ENCODE measurements around the gene RTEL1.

RTEL1 gene

DNA sequence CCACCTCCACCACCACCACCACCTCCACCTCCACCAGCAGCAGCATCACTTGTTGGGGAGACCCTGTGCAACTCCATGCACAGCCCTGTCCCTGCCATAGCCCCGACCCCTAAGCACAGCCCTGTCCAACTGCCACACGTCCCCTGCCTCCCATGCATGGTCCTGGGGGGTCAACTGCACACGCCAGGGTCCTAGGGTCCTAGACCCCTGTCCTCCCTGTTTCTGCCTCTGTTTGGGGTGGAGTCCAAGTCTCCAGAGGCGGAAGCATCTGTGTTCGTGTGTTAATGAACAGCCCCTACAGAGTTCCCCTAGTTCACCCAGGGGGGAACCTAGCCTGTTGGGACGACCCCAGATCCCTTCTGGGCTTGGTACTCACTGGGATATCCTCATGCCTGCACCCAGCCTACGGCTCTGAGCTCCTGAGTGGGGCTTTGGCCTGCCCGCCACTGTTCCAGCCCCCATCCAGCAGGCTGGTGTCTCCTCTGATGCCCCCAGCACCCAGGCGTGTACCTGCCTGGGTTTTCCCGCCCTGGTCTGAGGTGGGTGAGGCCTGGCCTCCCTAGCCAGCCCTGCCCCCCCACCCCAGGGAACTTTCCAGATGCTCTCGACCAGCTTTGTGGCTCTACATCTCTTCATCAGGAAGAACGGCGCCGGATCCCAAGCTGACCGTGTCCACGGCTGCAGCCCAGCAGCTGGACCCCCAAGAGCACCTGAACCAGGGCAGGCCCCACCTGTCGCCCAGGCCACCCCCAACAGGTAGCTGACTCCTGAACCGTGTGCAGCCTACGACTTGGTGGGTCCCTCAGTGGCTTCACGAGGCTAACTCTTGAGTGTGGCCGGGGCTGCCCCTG is 35.8 kb downstream of the RTEL1 start:
- Histone ChIP-seq H3K4me3 (ENCODE audit: low read depth in 1 of 2, low read length in 2 of 2) (no peak overlapping the region), H3K9ac (ENCODE audit: low read length) (no peak overlapping the region), H3K27ac (ENCODE audit: low read depth, low read length) (no peak overlapping the region), H3K36me3 (ENCODE audit: insufficient read depth, low read length) (peaks cover 15% of the 10 kb centered on the region), H3K4me1 (ENCODE audit: insufficient read depth, low read length) (no peaks in the 10 kb centered on the region), H3K27me3 (ENCODE audit: control insufficient read depth in 1 of 2, insufficient read depth in 2 of 2, low read length in 2 of 2) (no peaks in the 10 kb centered on the region), H3K9me3 (ENCODE audit: low read length) (no peaks in the 10 kb centered on the region)

DNA sequence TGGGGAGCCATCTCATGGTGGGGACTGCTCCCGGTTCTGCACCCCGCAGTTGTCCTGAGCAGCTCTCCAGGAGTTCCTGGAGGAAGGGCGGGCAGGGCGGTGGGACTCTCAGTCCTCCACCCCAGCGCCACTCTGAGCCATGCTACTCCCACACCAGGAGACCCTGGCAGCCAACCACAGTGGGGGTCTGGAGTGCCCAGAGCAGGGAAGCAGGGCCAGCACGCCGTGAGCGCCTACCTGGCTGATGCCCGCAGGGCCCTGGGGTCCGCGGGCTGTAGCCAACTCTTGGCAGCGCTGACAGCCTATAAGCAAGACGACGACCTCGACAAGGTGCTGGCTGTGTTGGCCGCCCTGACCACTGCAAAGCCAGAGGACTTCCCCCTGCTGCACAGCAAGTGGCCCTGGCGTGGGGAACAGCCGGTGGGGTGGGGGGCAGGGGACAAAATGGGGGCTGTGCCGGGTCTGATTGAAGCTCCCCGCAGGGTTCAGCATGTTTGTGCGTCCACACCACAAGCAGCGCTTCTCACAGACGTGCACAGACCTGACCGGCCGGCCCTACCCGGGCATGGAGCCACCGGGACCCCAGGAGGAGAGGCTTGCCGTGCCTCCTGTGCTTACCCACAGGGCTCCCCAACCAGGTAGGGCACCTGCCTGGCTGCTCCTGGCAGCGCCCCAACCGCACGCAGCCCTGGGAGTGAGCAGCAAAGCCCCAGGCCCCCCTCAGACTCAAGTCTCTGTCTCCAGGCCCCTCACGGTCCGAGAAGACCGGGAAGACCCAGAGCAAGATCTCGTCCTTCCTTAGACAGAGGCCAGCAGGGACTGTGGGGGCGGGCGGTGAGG is 36.7 kb downstream of the RTEL1 start:
- Histone ChIP-seq H3K27ac (ENCODE audit: low read depth, low read length) (no peak overlapping the region), H3K9me3 (ENCODE audit: low read length) (no peaks in the 10 kb centered on the region), H3K9ac (ENCODE audit: low read length) (no peak overlapping the region), H3K4me3 (ENCODE audit: low read depth in 1 of 2, low read length in 2 of 2) (no peak overlapping the region), H3K36me3 (ENCODE audit: insufficient read depth, low read length) (peaks cover 15% of the 10 kb centered on the region), H3K4me1 (ENCODE audit: insufficient read depth, low read length) (no peaks in the 10 kb centered on the region), H3K27me3 (ENCODE audit: control insufficient read depth in 1 of 2, insufficient read depth in 2 of 2, low read length in 2 of 2) (no peaks in the 10 kb centered on the region)

DNA sequence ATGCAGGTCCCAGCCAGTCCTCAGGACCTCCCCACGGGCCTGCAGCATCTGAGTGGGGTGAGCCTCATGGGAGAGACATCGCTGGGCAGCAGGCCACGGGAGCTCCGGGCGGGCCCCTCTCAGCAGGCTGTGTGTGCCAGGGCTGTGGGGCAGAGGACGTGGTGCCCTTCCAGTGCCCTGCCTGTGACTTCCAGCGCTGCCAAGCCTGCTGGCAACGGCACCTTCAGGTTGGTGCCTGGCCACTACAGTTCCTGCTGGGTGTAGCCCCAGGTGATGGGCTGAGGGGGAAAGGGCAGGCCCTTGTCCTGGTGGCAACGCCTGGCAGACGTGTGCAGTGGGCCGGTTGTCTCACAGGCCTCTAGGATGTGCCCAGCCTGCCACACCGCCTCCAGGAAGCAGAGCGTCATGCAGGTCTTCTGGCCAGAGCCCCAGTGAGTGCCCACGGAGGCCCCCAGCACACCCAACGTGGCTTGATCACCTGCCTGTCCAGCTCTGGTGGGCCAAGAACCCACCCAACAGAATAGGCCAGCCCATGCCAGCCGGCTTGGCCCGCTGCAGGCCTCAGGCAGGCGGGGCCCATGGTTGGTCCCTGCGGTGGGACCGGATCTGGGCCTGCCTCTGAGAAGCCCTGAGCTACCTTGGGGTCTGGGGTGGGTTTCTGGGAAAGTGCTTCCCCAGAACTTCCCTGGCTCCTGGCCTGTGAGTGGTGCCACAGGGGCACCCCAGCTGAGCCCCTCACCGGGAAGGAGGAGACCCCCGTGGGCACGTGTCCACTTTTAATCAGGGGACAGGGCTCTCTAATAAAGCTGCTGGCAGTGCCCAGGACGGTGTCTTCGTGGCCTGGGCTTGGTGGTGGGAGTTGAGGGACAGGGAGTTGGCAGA is 37.6 kb downstream of the RTEL1 start:
- no peaks in the 10 kb centered on the region for H3K4me1 ChIP-seq (ENCODE audit: insufficient read depth, low read length)
- H3K9ac ChIP-seq (ENCODE audit: low read length) = no peak overlapping the region

DNA sequence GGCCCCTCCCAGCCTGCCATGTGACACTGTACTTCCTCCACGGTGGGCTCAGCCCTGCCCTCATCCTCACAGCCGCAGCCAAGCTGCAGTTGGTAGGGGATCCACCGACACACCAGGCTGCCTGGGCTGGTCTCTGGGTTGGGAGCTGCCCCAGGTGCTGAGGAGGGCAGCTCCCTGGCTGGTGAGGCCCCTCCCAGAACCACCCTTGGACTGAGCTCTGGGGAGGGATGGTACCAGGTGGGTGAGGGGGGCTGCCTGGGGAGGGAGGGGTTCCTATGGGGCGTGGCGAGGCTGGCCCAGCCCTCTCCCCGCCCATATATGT is 38.2 kb downstream of the RTEL1 start:
- Histone ChIP-seq H3K4me3 (ENCODE audit: low read depth in 1 of 2, low read length in 2 of 2) (no peak overlapping the region), H3K4me1 (ENCODE audit: insufficient read depth, low read length) (no peaks in the 10 kb centered on the region), H3K36me3 (ENCODE audit: insufficient read depth, low read length) (peaks cover 15% of the 10 kb centered on the region), H3K27ac (ENCODE audit: low read depth, low read length) (no peak overlapping the region), H3K27me3 (ENCODE audit: control insufficient read depth in 1 of 2, insufficient read depth in 2 of 2, low read length in 2 of 2) (no peaks in the 10 kb centered on the region), H3K9me3 (ENCODE audit: low read length) (no peaks in the 10 kb centered on the region), H3K9ac (ENCODE audit: low read length) (no peak overlapping the region)

More for the DNA sequence above, 37.6 kb downstream of the RTEL1 start:
- Histone ChIP-seq H3K27me3 (ENCODE audit: control insufficient read depth in 1 of 2, insufficient read depth in 2 of 2, low read length in 2 of 2) (no peaks in the 10 kb centered on the region), H3K27ac (ENCODE audit: low read depth, low read length) (no peak overlapping the region), H3K9me3 (ENCODE audit: low read length) (no peaks in the 10 kb centered on the region), H3K4me3 (ENCODE audit: low read depth in 1 of 2, low read length in 2 of 2) (no peak overlapping the region), H3K36me3 (ENCODE audit: insufficient read depth, low read length) (peaks cover 15% of the 10 kb centered on the region)

DNA sequence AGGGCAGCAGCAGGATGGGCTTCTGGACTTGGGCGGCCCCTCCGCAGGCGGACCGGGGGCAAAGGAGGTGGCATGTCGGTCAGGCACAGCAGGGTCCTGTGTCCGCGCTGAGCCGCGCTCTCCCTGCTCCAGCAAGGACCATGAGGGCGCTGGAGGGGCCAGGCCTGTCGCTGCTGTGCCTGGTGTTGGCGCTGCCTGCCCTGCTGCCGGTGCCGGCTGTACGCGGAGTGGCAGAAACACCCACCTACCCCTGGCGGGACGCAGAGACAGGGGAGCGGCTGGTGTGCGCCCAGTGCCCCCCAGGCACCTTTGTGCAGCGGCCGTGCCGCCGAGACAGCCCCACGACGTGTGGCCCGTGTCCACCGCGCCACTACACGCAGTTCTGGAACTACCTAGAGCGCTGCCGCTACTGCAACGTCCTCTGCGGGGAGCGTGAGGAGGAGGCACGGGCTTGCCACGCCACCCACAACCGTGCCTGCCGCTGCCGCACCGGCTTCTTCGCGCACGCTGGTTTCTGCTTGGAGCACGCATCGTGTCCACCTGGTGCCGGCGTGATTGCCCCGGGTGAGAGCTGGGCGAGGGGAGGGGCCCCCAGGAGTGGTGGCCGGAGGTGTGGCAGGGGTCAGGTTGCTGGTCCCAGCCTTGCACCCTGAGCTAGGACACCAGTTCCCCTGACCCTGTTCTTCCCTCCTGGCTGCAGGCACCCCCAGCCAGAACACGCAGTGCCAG is 38.7 kb downstream of the RTEL1 start, which contains the start of gene TNFRSF6B:
TSS of gene TNFRSF6B (plus strand) at position 25 of the 729 bp plus-strand sequence. CDS start at position 141, 116 bp downstream.
- H3K9ac ChIP-seq (ENCODE audit: low read length) = no peak within 1 kb of the TSS
- peaks cover 15% of the 10 kb centered on the region for H3K36me3 ChIP-seq (ENCODE audit: insufficient read depth, low read length)
- no peak within 1 kb of the TSS for H3K4me3 ChIP-seq (ENCODE audit: low read depth in 1 of 2, low read length in 2 of 2)
- H3K4me1 ChIP-seq (ENCODE audit: insufficient read depth, low read length) = no peaks in the 10 kb centered on the region
- no peak within 1 kb of the TSS for H3K27ac ChIP-seq (ENCODE audit: low read depth, low read length)
- H3K27me3 ChIP-seq (ENCODE audit: control insufficient read depth in 1 of 2, insufficient read depth in 2 of 2, low read length in 2 of 2) = no peaks in the 10 kb centered on the region
- H3K9me3 ChIP-seq (ENCODE audit: low read length) = no peaks in the 10 kb centered on the region

DNA sequence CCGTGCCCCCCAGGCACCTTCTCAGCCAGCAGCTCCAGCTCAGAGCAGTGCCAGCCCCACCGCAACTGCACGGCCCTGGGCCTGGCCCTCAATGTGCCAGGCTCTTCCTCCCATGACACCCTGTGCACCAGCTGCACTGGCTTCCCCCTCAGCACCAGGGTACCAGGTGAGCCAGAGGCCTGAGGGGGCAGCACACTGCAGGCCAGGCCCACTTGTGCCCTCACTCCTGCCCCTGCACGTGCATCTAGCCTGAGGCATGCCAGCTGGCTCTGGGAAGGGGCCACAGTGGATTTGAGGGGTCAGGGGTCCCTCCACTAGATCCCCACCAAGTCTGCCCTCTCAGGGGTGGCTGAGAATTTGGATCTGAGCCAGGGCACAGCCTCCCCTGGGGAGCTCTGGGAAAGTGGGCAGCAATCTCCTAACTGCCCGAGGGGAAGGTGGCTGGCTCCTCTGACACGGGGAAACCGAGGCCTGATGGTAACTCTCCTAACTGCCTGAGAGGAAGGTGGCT is 39.3 kb downstream of the RTEL1 start:
- Histone ChIP-seq H3K36me3 (ENCODE audit: insufficient read depth, low read length) (peaks cover 15% of the 10 kb centered on the region), H3K9ac (ENCODE audit: low read length) (no peak overlapping the region), H3K27ac (ENCODE audit: low read depth, low read length) (no peak overlapping the region), H3K4me3 (ENCODE audit: low read depth in 1 of 2, low read length in 2 of 2) (no peak overlapping the region), H3K9me3 (ENCODE audit: low read length) (no peaks in the 10 kb centered on the region), H3K27me3 (ENCODE audit: control insufficient read depth in 1 of 2, insufficient read depth in 2 of 2, low read length in 2 of 2) (no peaks in the 10 kb centered on the region), H3K4me1 (ENCODE audit: insufficient read depth, low read length) (no peaks in the 10 kb centered on the region)

DNA sequence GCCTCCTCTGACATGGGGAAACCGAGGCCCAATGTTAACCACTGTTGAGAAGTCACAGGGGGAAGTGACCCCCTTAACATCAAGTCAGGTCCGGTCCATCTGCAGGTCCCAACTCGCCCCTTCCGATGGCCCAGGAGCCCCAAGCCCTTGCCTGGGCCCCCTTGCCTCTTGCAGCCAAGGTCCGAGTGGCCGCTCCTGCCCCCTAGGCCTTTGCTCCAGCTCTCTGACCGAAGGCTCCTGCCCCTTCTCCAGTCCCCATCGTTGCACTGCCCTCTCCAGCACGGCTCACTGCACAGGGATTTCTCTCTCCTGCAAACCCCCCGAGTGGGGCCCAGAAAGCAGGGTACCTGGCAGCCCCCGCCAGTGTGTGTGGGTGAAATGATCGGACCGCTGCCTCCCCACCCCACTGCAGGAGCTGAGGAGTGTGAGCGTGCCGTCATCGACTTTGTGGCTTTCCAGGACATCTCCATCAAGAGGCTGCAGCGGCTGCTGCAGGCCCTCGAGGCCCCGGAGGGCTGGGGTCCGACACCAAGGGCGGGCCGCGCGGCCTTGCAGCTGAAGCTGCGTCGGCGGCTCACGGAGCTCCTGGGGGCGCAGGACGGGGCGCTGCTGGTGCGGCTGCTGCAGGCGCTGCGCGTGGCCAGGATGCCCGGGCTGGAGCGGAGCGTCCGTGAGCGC is 39.9 kb downstream of the RTEL1 start:
- Histone ChIP-seq H3K27ac (ENCODE audit: low read depth, low read length) (no peak overlapping the region), H3K9ac (ENCODE audit: low read length) (no peak overlapping the region), H3K27me3 (ENCODE audit: control insufficient read depth in 1 of 2, insufficient read depth in 2 of 2, low read length in 2 of 2) (no peaks in the 10 kb centered on the region), H3K4me1 (ENCODE audit: insufficient read depth, low read length) (no peaks in the 10 kb centered on the region), H3K9me3 (ENCODE audit: low read length) (no peaks in the 10 kb centered on the region), H3K4me3 (ENCODE audit: low read depth in 1 of 2, low read length in 2 of 2) (no peak overlapping the region), H3K36me3 (ENCODE audit: insufficient read depth, low read length) (peaks cover 15% of the 10 kb centered on the region)

DNA sequence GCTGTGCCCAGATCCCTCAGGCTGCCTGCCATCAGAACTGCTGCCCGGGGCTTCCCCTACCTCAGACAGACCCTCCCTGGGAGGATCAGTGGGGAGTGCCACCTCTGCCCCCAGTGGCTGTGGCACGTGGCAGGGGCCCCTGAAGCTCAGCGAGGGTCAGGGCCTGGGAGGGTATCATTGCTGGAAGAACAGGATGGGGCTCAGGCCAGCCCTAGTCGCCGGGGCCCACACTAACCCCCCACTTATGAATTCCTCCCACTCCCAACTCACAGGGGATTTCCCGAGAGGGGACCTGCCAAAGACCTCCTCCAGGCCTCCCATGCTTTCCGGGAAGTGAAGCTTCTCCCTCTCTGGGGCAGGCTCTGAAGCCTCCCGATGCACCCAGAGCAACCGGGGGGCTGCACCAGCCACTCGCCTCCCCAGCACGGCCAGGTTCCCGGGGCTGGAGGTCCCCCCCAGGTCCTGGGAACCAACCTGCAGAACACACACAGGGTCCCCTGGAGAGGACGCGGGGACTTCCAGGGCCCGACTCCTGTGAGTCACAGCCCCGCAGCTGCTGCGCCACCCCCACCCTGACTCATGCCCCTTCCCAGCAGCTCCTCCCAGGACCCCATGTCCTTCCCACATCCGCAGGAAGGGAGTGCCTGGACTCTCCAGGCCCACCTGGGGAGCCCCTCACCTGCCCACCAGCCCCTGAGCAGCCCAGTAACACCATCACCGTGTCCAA is 40.8 kb downstream of the RTEL1 start:
- no peaks in the 10 kb centered on the region for H3K9me3 ChIP-seq (ENCODE audit: low read length)
- no peak overlapping the region for H3K4me3 ChIP-seq (ENCODE audit: low read depth in 1 of 2, low read length in 2 of 2)
- H3K36me3 ChIP-seq (ENCODE audit: insufficient read depth, low read length) = peaks cover 13% of the 10 kb centered on the region
- H3K4me1 ChIP-seq (ENCODE audit: insufficient read depth, low read length) = no peaks in the 10 kb centered on the region
- no peak overlapping the region for H3K27ac ChIP-seq (ENCODE audit: low read depth, low read length)
- no peaks in the 10 kb centered on the region for H3K27me3 ChIP-seq (ENCODE audit: control insufficient read depth in 1 of 2, insufficient read depth in 2 of 2, low read length in 2 of 2)
- H3K9ac ChIP-seq (ENCODE audit: low read length) = no peak overlapping the region

DNA sequence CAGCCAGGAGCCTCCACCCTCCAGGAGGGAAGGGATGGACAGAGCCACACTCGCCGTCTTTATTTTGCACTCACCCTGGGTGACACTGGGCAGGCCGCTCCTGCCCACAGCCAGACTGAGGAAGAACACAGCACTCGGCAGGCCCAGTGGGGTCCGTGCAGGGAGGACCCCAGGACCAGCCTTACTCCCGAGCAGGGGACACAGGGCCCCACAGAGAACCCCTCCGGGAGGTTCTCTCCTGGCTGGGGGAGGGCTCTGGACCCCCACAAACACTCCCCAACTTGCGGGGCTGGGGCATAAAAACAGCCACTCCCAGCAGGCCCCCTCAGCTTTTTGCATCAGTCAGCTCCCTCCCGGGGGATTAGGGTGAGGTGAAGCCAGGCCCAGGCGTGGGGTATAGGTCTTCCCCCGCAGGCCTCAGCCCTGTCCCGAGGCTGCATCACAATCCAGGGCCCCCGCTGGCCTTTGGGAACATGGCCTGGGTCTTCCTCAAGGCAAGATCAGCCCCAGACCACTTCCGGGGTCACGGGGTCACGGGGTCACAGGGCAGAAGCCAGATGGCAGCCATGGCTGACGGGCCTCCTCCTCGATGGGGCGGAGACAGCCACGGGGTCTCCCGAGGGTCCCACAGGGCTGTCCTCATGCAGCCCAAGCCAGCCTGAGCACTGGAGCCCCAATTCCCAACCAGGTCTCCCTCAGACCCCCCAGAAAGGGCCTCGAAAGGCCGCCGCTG is 41.5 kb downstream of the RTEL1 start:
- peaks cover 12% of the 10 kb centered on the region for H3K36me3 ChIP-seq (ENCODE audit: insufficient read depth, low read length)
- H3K9me3 ChIP-seq (ENCODE audit: low read length) = no peaks in the 10 kb centered on the region
- H3K4me1 ChIP-seq (ENCODE audit: insufficient read depth, low read length) = no peaks in the 10 kb centered on the region
- H3K27me3 ChIP-seq (ENCODE audit: control insufficient read depth in 1 of 2, insufficient read depth in 2 of 2, low read length in 2 of 2) = no peaks in the 10 kb centered on the region
- no peak overlapping the region for H3K9ac ChIP-seq (ENCODE audit: low read length)
- no peak overlapping the region for H3K4me3 ChIP-seq (ENCODE audit: low read depth in 1 of 2, low read length in 2 of 2)
- no peak overlapping the region for H3K27ac ChIP-seq (ENCODE audit: low read depth, low read length)
